ENCODE results near the gene RTN4RL2.

DNA sequence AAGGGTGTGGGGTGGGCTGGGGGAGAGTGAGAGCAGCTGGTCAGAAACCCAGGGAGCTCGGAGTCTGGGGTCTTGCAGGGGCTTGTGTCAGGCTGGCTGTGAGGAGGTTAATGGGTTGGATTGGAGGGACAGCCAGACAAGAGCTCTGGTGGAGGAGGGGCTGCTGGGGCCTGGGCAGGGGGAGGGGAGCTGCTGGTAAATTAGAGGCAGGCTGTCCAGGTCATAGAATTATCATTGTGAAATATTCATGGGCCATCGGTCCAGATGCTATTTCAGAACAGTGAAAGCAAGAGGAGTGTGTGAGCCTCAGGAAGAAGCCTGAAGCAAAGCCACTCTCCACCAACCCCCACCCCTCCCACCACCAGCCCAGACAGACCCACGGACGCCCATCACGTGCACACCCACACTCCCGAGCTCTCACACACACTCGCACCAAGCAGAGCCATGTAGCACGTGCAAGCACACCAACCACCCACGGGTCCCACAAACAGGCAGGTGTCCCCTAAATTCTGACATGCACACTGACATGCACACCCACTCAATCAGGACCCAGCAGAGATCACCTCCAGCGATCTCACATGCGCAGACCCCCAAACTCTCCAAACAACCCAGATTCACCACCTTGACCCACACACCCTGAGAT lies 18.8 kb downstream of the RTN4RL2 start:
- no peak for TF ChIP-seq EZH2phosphoT487 (conservative IDR thresholded peaks at IDR 0.05; ENCODE audit: low read length)
- TF ChIP-seq, protein P1, sequence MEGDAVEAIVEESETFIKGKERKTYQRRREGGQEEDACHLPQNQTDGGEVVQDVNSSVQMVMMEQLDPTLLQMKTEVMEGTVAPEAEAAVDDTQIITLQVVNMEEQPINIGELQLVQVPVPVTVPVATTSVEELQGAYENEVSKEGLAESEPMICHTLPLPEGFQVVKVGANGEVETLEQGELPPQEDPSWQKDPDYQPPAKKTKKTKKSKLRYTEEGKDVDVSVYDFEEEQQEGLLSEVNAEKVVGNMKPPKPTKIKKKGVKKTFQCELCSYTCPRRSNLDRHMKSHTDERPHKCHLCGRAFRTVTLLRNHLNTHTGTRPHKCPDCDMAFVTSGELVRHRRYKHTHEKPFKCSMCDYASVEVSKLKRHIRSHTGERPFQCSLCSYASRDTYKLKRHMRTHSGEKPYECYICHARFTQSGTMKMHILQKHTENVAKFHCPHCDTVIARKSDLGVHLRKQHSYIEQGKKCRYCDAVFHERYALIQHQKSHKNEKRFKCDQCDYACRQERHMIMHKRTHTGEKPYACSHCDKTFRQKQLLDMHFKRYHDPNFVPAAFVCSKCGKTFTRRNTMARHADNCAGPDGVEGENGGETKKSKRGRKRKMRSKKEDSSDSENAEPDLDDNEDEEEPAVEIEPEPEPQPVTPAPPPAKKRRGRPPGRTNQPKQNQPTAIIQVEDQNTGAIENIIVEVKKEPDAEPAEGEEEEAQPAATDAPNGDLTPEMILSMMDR (IDR thresholded peaks at IDR 0.05; ENCODE audit: insufficient read depth, low read length, poor library complexity, severe bottlenecking) = no peak

All from SU-DHL-6 (cell line).